GM19438 (cell line): ENCODE results near the gene ANKZF1.

Experiments
- ATAC-seq: cut with Tn5 transposase; IDR thresholded peaks from one replicate; pipeline ENCODE4 v1.9.1; 2021; ENCODE audit warnings: low read depth; ENCODE audit not compliant: unreplicated experiment

Gene ANKZF1

DNA sequence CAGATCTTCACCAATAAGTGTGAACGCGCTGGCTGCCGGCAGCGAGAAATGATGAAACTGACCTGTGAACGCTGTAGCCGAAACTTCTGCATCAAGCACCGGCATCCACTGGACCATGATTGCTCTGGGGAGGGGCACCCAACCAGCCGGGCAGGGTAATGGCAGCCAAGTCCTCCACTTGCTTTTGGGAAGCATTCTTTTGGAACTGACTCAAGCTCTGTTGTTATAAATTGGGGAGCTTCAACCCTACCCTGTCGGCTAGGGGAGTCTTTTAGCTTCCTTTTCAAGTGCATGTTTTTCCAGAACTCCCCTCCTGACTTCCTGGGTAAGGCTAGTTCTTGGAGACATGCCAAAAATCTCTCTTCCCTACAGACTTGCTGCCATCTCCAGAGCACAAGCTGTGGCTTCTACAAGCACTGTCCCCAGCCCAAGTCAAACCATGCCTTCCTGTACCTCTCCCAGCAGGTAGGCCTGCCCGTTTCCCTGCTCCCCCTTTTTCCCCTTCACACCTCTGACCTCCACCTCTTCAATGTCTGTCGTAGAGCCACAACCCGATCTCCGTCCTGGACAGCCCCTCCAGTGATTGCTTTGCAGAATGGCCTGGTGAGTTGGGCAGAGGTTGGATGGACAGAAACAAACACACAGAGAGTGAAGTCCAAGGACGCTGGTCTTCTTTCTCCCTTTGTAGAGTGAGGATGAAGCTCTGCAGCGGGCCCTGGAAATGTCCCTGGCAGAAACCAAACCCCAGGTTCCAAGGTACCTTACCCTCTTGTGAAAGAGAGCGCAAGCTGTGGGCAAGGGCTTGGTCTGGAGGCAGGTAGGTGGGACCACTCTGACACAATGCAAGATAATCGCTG, 21.5 kb upstream of the ANKZF1 start:
- no peak for ATAC-seq

DNA sequence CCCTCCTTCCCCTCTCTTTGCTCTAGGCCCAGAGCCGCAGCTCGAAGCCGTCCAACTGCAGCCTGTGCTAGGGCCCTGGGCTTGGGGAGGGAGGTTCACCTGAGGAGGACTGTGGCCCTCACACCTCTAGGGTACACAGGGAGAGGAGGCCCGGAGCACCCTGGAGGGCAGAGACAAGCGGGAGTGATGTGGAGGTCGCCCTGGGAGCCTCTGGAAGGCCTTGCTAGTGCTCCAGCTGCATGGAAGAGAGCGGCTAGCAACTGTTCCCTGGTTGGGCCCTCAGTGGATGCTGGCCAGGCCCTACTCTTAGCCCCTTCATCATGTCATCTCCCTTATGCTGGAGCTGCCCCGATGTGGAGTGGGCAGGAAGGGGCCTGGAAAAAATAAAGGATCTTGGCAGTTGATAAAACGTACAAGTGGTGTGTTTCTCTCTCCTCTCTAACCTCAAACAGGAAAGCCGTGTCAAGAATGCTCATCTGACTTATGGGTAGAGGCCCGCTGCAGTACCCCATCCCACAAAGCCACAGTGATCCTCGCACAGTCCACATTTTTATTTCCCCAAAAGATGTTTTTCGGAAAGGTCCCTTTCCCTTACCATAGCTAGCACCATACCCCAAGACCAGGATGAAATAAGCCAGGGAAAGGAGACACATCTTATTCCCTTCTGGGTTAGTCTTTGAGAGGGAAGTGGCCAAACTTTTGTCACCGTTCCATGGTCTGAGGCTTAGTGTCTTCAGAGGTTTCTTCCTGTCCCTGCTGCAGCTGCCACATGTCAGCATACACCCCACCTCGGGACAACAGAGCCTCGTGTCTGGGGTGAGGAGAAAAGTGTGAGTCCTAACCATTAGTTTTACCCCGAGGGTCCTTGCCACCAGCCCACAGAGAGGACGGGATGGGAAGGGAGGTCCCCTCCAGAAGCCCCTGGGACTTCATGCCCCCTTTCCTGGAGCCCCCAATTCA, 20.1 kb upstream of the ANKZF1 start:
- ATAC-seq = no peak

DNA sequence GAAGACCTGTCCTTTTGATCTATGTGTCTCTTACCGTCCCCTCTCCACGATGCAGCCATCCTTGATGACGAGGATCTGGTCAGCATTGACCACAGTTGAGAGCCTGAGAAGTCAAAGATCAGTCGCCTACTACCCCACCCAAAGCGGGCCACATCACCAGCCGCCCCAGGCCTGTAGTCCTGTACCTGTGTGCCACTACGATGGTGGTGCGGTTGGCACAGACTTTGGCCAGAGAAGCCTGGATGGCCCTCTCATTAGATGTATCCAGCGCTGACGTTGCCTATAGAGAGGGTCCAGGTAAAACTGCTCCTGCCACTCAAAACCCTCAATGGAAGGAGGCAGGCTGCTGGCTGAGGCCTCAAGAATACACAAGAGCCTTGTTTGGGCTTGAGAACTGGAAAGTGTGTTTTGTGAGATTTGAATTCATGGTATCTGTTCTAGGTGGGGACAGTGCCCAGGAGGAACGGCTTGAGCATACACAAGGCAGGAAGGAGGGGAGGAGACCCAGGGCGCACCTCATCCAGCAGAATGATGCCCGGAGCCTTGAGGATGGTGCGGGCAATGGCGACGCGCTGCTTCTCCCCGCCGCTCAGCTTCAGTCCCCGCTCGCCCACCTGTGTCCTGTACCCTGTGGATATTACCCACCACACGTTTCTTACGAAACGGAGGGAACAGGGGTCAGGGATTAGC, 19.3 kb upstream of the ANKZF1 start:
- no peak for ATAC-seq

DNA sequence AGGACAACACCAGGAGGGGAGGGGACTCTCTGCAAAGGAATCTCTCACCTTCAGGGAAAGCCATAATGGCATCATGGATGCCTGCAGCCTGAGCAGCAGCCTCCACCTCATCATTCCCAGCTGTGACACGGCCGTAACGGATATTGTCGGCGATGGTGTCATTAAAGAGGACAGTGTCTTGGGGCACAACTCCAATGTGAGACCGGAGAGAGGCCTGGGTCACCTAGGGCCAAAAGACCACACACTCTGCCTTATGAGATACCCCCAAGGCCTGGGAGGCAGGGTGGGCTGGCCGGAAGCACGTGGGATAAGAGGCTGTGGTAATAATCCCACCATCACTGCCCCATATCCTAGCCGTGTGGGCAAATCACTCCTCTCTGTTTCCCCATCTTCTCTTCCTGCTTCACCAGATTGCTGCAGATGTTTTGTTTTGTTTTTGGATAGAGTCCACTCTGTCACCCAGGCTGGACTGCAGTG, 18.7 kb upstream of the ANKZF1 start:
- no peak for ATAC-seq

DNA sequence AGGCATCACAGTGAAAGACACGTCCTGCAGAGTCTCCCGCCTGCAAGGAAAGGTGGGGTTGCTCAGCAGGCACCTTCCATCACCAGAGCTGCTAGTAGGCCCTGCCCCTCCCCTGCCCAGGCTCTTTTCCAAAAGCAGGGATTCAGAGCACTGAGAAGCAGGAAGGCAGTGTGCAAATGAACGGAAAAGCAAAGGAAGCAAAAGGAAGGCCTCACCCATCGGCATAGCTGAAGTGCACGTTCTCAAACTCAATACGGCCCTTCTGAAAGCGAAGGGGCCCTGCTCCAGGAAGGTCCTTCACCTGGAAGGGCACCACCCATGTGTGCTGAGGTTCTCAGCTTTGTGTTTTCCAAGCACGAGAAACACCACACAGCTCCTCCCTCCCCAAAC, 16.6 kb upstream of the ANKZF1 start:
- no peak for ATAC-seq

DNA sequence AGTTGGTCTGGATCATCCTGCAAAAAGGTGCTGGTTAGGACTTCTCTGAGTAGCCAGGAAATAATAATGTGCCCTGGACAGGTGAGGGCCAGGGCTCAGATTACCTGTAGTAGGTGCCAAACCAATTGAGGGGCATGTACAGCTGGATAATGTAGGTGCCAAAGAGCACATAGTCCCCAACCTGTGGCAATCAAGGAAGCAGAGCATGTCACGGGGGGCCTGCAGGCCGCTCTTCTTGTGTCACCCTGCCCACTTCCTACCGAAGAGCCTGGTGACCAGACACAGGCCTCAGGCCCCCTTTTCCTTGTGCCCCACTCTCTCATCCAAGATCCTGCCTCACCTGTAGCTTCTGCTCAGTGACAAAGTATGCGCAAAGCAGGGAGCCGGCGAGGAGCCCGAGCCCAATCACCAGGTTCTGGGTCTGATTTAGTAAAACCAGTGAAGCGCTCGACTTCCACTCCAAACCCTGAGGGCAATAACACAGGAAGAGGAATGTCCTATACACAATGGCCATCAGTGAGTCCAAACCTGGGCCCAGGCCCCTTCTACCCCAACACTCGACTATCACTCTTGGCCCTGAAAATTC, 16.0 kb upstream of the ANKZF1 start:
- ATAC-seq = no peak

DNA sequence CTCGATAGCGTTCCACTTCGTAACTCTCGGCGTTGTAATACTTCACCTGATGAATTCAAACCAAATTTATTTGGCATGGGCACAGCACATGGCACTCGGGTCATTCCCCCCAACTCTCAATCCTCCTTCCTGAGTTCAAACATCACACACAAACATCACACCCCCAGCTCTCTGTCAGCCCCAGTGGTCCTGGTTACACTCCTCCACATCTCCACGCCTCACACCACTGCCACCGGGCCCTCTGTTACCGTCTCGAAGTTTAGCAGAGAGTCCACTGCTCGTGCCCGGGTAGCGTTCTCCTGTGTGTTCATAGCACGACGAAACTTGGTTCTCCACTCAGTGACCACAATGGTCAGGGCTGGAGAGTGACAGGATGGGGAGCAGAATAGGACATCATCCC, 15.5 kb upstream of the ANKZF1 start:
- ATAC-seq = no peak

DNA sequence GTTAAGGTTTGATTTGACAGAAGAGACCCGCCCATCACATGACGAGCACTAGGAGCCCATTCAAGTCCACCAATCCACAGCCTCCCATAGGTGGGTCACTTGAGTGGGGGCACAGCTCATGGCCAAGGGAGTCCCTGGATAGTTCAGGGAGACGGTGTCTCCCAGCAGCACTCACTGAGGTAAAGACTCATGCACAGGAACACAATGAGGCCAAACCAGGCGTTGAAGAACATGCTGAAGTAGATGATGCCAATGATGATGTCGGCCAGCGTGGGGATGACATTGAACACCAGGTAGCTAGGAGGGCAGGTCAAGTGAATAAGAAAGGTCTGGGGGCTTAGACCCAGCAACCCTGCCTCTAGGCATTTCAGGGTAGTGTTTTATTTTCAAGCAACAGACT, 14.8 kb upstream of the ANKZF1 start:
- ATAC-seq = no peak

DNA sequence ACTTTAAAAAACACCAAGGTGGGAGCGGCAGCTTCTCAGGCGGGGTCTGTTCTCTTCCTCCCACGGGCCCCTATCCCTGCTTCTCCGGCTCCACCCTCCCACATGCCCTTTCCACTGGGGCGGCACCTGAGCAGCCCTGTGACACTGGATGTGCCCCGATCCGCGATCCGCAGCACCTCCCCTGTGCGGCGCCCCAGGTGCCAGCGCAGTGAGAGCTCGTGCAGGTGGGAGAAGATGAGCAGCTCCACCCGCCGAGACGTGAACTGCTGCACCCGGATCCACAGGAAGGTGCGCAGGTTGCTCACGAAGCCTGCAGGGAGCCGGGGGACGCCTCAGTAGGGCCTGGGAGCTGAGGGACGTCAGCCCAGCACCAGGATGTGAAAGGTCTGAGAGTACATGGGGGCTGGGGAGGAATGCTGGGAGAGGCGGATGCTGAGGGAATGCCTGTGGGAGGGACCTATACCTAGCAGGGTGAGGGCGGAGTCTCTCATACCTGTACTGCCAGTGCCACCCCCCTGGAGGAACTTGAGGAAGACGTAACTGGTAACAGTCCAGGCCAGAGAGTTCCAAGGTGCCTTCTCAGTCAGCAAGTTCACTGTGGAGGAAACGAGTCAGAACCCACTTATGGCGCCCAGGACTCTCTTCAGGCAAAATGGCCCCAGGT, 13.6 kb upstream of the ANKZF1 start:
- ATAC-seq = no peak

DNA sequence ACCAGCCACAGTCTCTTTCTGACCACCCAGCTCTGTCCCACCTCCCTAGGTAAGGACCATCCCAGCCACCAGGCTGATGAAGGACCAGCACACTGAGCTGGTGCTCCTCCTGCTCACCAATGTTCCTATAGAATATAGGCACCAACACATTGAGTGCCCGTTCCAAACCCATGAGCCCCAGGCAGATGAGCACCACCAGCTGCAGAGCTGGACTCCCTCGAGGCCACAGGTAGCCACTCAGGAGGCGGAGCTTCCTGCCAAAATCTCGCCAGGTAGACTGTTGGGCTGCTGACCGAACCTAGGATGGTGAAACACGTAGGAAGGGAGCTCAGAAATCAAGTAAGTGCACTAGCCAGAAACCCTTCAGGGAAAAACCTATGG, 13.1 kb upstream of the ANKZF1 start:
- no peak for ATAC-seq

DNA sequence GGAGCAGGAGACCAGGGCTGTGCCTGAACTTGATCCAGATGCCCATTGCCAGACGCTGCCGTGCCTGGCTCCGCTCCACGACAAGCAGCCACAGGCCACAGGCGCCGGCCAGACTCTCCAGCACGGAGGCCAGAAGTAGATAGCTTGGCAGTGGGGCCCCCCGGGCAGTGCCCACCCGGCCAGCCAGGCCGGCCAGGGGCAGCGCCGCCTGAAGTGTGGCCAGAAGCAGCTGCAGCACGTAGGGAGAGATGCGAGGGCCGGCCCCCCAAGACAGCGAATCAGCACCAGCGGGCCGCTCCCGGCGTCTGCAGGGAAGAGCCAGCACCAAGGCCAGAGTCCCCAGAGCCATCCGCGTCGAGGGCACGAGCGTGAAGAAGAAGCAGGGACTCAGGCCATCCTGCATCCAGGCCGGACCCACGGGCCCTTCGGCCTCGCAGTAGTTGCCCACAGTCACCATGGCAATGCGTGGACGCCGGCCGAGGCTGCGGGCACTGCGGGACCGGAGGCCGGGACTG, 11.3 kb upstream of the ANKZF1 start:
- peak; percentile 36 for ATAC-seq

DNA sequence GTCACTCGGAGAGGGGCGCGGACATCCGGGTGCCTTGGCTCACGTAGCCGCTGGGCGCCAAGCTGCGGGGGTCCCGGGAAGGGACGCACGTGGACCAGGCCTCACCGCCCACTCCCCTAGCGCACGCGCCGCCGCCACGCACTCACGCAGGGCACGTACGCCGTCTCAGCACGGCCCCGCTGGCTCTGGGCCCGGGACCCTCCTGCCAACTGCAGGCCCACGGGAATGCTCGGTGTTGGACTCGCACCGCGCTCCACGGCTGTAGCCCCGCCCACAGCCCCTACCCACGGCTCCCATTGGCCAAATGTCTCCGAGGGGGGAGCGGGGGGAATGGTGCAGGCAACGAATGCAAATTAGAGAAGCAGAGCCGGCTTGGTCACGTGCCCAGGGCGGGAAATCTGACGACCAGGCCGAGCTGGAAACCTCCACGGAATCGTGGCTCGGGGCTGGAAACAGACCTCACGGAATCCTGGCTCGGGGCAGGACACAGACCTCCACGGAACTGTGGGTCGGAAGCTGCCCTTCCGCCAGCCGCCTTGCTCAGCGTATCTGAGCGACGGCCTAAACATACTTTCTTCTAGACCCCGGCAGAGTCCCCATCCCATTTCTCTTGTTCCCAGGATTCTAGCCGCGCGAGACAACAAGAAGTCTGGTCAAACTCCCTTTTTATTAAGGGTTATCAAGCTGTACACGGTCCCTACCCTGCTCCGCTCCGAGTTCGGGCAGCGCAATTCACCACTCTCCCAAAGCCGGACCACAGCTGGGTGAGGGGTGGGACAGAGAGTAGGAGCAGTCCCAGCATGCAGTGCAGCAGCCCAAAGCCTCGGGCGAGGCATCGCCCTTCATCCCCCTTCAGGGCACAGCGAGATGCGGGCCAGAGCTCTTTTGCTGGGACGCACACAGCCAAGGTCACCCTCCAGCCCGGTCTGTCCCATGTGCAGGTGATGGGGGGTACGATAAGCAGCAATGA, 10.6 kb upstream of the ANKZF1 start, which contains the start of gene ABCB6:
Gene ABCB6, minus strand, starts transcription at position 227 of the 970 bp plus-strand sequence. CDS start 285 bp downstream, outside the sequence.
- ATAC-seq = peak; percentile 83

DNA sequence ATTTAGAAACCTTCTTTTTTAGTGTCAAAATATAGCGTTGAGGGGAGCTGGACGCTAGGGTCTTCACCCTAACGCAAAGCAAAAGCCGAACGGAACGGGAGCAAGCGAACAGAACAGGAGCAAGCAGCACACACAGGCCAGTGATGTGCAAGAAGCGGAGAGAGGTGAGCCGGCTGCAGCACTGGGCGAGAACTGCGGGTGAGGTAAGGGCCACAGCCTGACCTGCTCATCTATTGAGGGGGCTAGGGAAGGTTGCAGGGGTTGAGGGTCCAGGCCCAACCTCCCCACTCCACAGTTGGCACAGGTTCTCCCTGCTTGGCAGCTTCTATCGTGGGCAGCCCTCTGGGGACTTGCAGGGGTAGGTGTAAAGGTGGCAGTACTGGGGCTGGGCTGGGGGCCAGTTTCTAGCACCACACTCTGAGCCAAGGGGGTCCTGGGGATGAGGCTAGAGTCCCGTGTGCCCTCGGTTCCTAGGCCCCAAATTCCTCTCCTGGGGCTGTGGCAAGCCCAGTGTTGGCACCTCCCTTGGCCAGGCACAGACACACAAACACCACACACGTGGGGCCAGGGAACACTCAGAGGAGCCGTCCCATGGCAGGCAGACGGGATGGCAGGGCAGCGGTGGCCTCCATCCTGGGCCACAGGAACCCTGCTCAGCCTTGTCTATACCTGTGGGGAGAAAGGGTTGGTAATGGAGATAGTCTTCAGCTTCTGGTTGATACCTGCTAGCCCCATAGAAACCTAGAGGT, 9.6 kb upstream of the ANKZF1 start:
- ATAC-seq = no peak

DNA sequence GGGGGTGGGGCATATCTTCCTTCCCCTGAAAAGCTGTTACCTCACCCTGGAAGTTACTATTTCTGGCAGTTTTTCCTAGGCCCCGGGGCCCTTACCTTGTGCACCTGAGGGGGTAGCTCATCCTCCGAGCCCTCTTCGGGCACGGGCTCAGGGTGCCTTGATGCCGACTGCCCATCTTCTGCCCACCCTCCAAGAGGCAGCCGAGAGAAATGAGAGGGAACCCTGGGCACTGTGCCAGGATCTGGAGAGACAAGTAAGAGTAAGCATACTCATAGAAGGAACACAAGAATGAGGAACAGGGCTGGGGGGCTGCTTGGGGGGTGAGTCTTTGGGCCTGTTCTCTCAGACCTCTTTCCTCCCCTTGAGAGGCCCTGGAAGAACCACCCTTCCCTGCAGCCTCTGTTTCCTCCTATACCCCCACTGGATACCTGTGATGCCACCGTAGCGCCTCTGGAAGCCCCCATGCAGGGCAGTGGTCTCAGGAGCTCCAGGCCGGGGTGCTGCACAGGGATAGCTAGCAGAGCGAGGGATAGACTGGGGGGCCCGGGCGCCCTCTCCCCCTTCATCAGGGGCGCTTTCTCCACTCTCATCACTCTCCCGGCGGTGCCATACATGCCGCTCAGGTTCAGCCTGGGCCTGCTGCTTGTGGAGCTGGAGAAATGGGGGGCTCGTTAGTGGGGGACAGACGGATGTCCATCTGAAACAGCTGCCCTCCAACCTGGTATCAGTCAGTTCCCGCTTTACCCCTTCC, 8.8 kb upstream of the ANKZF1 start:
- no peak for ATAC-seq

DNA sequence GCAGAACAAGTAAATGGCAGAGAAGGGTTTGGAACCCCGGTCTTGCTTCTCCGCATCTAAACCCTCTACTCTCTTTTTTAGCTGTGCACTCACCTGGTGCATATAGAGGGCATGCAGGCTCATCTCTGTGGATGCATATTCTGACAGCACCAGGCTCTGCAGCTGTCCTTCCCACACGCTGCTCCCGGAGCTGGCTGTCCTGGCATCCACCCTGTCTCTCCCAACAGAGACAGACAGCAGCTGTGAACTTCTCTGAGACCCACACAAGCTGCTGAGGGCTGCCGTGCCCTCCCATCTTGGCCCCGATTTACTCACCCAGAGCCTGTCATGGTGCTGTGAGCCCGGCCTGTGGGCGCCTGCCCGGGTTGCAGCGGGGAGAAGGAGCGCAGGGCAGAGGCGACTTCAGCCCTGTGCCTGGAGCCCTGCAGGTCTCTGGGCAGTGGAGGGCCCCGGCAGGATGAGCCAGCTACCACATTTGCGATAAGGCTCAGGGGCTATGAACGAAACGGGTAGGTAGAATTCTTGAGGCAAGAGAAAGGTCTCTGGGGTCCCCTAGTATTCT, 7.6 kb upstream of the ANKZF1 start:
- ATAC-seq = no peak

DNA sequence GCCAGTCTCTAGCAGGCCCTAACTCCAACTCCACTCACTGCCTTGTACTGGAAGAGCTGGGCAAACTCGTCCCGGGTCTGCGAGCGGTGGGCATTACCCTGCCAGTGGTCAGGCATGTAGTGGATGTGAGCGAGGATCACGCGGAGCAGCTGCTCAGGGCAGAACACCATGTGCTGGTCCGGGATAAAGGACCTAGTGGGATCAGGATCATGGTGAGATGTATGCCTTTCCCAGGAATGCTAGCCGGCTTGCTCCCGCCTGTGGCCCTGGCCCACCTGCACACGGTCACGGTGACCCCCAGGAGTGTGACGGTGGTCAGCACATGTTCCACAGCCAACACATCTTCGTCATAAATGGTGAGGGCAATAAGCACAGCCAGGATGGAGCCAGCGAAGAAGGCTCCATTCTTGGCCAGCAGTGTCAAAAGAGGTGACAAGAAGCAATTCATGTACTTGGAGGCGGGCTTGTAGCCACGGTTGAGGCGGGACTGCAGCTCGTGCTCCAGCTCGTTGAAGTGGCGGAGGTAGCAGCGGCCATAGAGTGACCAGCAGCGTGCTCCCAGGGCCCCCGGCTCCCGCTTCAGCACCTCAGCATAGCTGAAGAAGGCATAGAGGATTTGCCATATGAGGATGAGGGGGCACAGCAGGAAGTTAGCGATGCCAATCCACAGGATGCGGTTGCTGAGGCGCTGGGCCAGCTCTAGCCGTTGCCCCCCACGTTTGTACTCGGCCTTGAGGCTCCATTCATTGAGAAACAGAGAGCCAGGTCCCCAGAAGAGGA, 5.6 kb upstream of the ANKZF1 start:
- no peak for ATAC-seq
